HG03196 (cell line): ENCODE data around the gene OR5C1.
"Not testable (repeated sequence)": the region's sequence is repeated elsewhere in the genome, so short reads cannot be mapped to it uniquely, and the experiment has no call there.

Experiments
- ATAC-seq: cut with Tn5 transposase; IDR thresholded peaks from one replicate; pipeline ENCODE4 v1.9.1; 2021; ENCODE audit not compliant: unreplicated experiment

Gene OR5C1

GRCh38 chr9:122788831-122789230 is at the start of gene OR5C1:
Gene OR5C1 (plus strand): TSS chr9:122788933. CDS start chr9:122788933, 0 bp downstream.
- no peak for ATAC-seq

GRCh38 chr9:122742003-122742402 is 46.7 kb upstream of the OR5C1 start, which contains the start of gene OR1L6:
Gene OR1L6 (plus strand): TSS chr9:122742303. CDS start chr9:122749848, 7,545 bp downstream.
- ATAC-seq, result no peak

DNA sequence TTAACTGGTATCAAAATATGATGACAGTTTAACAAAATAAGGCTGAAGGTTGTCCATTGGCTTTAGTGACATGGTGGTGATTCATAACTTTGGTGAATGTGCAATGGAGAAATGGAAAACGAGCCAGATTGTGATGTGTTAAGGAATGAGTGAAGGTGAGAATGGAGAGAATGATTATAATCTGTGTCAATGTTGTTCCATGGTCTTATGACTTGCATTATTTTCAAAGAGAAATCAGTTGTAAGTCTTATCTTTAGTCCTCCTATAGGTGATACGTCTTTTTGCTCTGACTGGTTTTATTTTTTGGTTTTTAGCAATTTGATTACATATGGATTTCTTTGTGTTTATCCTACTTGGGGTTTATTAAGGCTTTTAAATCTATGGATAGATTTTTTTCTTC is 33.9 kb upstream of the OR5C1 start:
- ATAC-seq, result no peak

DNA sequence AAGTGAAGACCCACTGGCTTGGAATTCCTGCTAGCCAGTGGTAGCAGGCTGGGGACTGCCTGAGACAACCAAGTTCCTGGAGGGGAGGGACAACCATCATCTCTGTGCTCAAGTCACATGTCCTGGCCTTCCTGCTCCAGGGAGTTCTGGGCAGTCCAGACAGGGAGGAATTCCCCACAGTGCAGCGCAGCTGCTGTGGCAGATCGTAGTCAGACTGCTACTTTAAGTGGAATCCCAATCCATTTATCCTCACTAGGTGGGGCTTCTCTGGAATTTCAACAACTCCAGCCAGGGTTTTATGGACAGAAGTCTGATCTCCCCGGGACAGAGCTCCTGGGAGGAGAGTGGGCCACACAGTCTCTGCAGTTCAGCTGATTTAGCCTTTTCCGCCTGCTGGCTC is 20.9 kb upstream of the OR5C1 start:
- ATAC-seq, result no peak

GRCh38 chr9:122777052-122777451 is 11.7 kb upstream of the OR5C1 start:
- no peak for ATAC-seq

DNA sequence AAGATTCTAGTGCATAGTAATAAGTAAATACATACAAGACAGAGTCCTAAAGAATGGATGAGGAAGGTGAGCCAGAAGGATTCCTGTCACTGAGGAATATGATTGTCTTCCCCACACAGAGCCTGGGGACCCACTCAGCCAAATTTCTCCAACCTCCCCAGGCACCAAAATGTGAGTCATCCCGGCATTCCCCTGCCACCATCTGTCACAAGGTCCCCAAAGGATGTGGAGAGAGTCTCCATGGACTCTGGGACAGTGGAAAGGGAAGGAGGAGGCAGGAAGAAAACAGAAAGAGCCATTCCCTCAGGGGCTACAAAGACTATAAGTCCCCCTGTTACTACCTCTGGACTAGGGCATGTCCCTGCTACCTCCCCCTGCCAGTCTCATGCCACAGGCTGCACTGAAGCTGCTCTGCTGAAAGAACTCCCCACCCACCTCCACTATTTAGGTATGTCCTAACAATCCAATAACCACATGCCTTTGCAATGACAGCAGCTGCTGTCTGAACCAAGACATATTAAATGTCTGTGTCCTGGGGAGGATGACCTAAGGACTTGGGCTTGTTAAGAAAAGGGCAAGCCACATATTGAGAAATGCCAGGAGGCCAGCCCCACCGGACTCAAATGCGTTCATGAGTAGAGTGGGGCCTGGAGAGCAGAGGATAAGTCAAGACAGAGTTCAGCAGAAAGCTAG is 10.7 kb upstream of the OR5C1 start:
- ATAC-seq, result no peak

GRCh38 chr9:122779181-122779580 is 9.6 kb upstream of the OR5C1 start:
- no peak for ATAC-seq

- no peak for ATAC-seq
Measured at GRCh38 chr9:122780026-122780425, 8.7 kb upstream of the OR5C1 start.

DNA sequence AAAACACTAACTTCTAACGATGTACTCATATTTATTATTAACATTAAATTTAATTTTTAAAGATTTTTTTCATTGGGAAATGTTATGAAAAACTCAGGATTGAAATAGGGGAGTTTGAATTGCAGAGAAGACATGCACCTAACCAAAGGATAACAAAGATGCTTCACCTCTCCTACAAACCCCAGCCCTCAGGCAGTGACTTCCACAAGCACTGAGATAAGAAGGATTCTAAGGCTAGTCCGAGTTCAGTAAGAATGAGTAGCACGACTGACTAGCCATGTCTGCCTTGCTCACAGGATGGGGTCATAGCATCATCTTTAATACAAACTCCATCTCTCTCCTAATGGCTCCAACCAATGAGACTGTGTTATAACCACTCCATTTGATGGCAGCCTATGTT is 7.1 kb upstream of the OR5C1 start:
- ATAC-seq, result no peak

GRCh38 chr9:122785269-122785668 is 3.5 kb upstream of the OR5C1 start:
- ATAC-seq, result no peak

GRCh38 chr9:122786338-122786737 is 2.4 kb upstream of the OR5C1 start:
- ATAC-seq, result no peak

GRCh38 chr9:122789256-122790046 is 718 bp downstream of the OR5C1 start:
- no peak for ATAC-seq

DNA sequence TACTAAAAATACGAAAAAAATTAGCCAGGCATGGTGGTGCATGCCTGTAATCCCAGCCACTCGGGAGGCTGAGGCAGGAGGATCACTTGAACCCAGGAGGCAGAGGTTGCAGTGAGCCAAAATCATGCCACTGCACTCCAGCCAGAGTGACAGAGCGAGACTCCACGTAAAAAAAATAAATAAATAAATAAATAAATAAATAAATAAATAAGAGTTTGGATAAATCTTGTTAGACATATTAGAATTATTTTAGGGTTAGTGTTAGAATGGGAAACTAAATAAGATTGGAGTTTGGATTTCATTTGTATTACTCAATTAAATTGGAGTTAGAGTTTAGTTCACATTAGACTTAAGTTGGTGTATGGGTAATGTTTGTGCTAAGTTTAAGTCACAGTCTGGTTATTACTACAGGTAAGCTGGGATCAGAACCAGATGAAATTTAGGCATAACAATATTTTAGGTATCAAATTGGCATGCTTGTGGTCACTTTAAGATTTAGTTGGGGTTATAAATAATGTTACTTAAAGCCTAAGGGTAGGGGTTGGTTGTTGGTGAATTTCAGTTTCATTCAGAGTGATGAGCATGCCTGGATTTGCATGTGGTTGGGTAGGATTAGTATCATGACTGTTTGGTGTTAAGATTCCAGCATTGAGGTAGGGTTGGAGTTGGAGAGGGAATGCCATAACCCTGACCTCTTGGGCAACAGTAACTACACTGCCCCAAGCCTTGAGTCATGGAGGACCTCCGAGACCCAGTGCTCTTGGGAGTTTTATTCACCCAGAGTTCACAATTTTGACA is 3.3 kb downstream of the OR5C1 start:
- ATAC-seq, result no peak

GRCh38 chr9:122797316-122798063 is 8.8 kb downstream of the OR5C1 start:
- no peak for ATAC-seq

- ATAC-seq, result no peak
Measured at GRCh38 chr9:122800066-122801060, 11.6 kb downstream of the OR5C1 start, which contains the start of gene OR1K1. Gene OR1K1 (plus strand): TSS chr9:122800123. CDS start chr9:122800123, 0 bp downstream.

- ATAC-seq, result no peak
Measured at GRCh38 chr9:122806661-122807060, 17.9 kb downstream of the OR5C1 start.

- no peak for ATAC-seq
Measured at GRCh38 chr9:122807271-122807900, 18.7 kb downstream of the OR5C1 start.

DNA sequence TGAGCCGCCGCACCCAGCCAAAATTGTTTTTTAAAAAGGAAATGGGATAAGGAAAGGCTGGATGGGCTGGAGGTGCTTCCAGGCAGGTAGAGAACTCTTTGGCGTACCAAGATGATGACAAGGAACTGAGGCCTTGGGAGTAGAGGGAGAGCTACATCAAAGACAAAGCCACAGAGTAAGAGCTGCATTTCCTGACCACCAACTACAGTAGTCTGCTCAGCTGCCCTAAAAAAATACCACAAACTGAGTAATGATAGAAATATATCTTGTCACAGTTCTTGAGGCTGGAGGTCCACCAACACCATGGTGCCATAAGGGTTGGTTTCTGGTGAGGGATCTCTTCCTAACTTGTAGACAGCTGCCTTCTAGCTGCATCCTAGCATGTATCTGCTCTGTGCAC is 19.4 kb downstream of the OR5C1 start:
- no peak for ATAC-seq

DNA sequence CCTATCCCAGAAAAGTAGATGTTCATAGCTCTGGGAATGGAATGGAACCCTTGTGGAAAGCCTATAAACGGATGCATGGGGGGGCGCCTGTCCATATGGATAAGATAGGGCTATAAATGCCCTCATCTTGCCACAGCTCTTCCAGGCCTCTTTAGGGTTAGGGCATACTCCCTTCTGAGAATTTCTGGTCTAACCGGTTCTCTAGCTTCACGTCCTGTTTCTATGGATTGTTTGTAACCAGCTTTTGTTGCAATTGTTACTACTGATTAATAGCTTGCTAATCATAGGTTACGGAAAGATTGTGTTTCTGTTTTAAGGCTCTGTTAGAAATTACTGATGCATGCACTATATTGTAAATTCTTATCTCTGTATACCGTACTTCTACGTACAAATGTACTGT is 20.5 kb downstream of the OR5C1 start:
- ATAC-seq, result not testable (repeated sequence)
